Left renal cortex interstitium (tissue), 4 donors: ENCODE measurements around the gene ATG16L1. TPM values are rescaled to one million over a fixed set of nuclear protein-coding genes. Genes with fewer than 3 reads are reported as not detected.
"Not testable (repeated sequence)": the region's sequence is repeated elsewhere in the genome, so short reads cannot be mapped to it uniquely, and the experiment has no call there.

Source experiments
- DNase-seq, 4 donors: peaks; one replicate each; pipeline ENCODE4 v3.0.0-alpha.2; 2013; ENCODE audit warnings: low read depth in 4 of 4, low spot score in 2 of 4, missing footprints in 1 of 4
- polyA plus RNA-seq, 4 donors: library from polyadenylated mRNA; unstranded; fragments of 120-200 nt; gene quantifications; one replicate each; pipeline ENCODE4 v1.2.1, GENCODE V29; 2013; ENCODE audit not compliant: insufficient read length in 4 of 4

ATG16L1 gene
- polyA plus RNA-seq, 4 donors: 19.1 to 26.3 (median 24.0) TPM

GRCh38 chr2:233326500-233326899 lies 75.0 kb downstream of the ATG16L1 start:
- no peak for DNase-seq

- no peak for DNase-seq
Observed at GRCh38 chr2:233328922-233329321, 77.4 kb downstream of the ATG16L1 start.

- DNase-seq: no peak
Observed at GRCh38 chr2:233329489-233330135, 78.1 kb downstream of the ATG16L1 start.

GRCh38 chr2:233331536-233331935 lies 80.1 kb downstream of the ATG16L1 start:
- DNase-seq: no peak

- DNase-seq: no peak
Observed at GRCh38 chr2:233332125-233332524, 80.7 kb downstream of the ATG16L1 start.

GRCh38 chr2:233334915-233335314 lies 83.4 kb downstream of the ATG16L1 start:
- DNase-seq: no peak

- not testable (repeated sequence) for DNase-seq
Observed at GRCh38 chr2:233336091-233336490, 84.6 kb downstream of the ATG16L1 start.

GRCh38 chr2:233336541-233336940 lies 85.1 kb downstream of the ATG16L1 start:
- DNase-seq: no peak

GRCh38 chr2:233338046-233338445 lies 86.6 kb downstream of the ATG16L1 start:
- DNase-seq: no peak

GRCh38 chr2:233338812-233339368 lies 87.4 kb downstream of the ATG16L1 start:
- no peak for DNase-seq

- no peak for DNase-seq
Observed at GRCh38 chr2:233339427-233339826, 88.0 kb downstream of the ATG16L1 start.

GRCh38 chr2:233341296-233341695 lies 89.8 kb downstream of the ATG16L1 start:
- no peak for DNase-seq

GRCh38 chr2:233342301-233342700 lies 90.8 kb downstream of the ATG16L1 start:
- DNase-seq: no peak

- no peak for DNase-seq
Observed at GRCh38 chr2:233343171-233343705, 91.8 kb downstream of the ATG16L1 start.

Other genes with a start within 250 kb of the ATG16L1 start
- gene NGEF, start 238.4 kb upstream of the ATG16L1 start, polyA plus RNA-seq: 1 to 10 TPM; 2.1 to 3.5 (median 2.8) TPM
- gene NEU2, start 219.0 kb upstream of the ATG16L1 start, polyA plus RNA-seq: not detected
- gene INPP5D, start 191.3 kb upstream of the ATG16L1 start, polyA plus RNA-seq: 1 to 10 TPM; 6.1 to 8.7 (median 7.6) TPM
- under 1 TPM; 0.04 to 0.24 (median 0.10) TPM for gene SAG, start 56.1 kb downstream of the ATG16L1 start, polyA plus RNA-seq
- gene DGKD, start 102.8 kb downstream of the ATG16L1 start, polyA plus RNA-seq: 10 to 100 TPM; 16.9 to 36.2 (median 26.8) TPM